ENCODE results near the gene PERCC1.

The PERCC1 gene

GRCh38 chr16:1429631-1430030, 1.2 kb upstream of the PERCC1 start:
- H3K9me3 ChIP-seq (replicated peaks; ENCODE audit: low read length) = no peaks in the 10 kb centered on the region
- H3K27me3 ChIP-seq (ENCODE audit: control insufficient read depth, insufficient read depth, low read length) = peaks cover 12% of the 10 kb centered on the region
- H3K9ac ChIP-seq (ENCODE audit: low read depth, low read length) = no peak overlapping the region
- no peaks in the 10 kb centered on the region for H3K36me3 ChIP-seq (ENCODE audit: insufficient read depth, low read length)
- no peak overlapping the region for H3K4me2 ChIP-seq (ENCODE audit: low read length)
- H3K4me3 ChIP-seq (ENCODE audit: low read length) = no peak overlapping the region
- H3K4me1 ChIP-seq (ENCODE audit: control insufficient read depth, insufficient read depth, low read length) = no peaks in the 10 kb centered on the region

- Histone ChIP-seq H3K9me3 (replicated peaks; ENCODE audit: low read length) (no peaks in the 10 kb centered on the region), H3K4me2 (ENCODE audit: low read length) (no peak overlapping the region), H3K27me3 (ENCODE audit: control insufficient read depth, insufficient read depth, low read length) (peaks cover 12% of the 10 kb centered on the region), H3K36me3 (ENCODE audit: insufficient read depth, low read length) (no peaks in the 10 kb centered on the region), H3K9ac (ENCODE audit: low read depth, low read length) (no peak overlapping the region), H3K4me3 (ENCODE audit: low read length) (no peak overlapping the region), H3K4me1 (ENCODE audit: control insufficient read depth, insufficient read depth, low read length) (no peaks in the 10 kb centered on the region)
These were observed 592 bp upstream of the PERCC1 start for GRCh38 chr16:1430214-1430758.

GRCh38 chr16:1431497-1432270, 806 bp downstream of the PERCC1 start:
- H3K36me3 ChIP-seq (ENCODE audit: insufficient read depth, low read length) = no peaks in the 10 kb centered on the region
- no peak overlapping the region for H3K4me3 ChIP-seq (ENCODE audit: low read length)
- no peak overlapping the region for H3K4me2 ChIP-seq (ENCODE audit: low read length)
- no peaks in the 10 kb centered on the region for H3K4me1 ChIP-seq (ENCODE audit: control insufficient read depth, insufficient read depth, low read length)
- H3K27me3 ChIP-seq (ENCODE audit: control insufficient read depth, insufficient read depth, low read length) = peaks cover 12% of the 10 kb centered on the region
- no peak overlapping the region for H3K9ac ChIP-seq (ENCODE audit: low read depth, low read length)
- no peaks in the 10 kb centered on the region for H3K9me3 ChIP-seq (replicated peaks; ENCODE audit: low read length)

- Histone ChIP-seq H3K4me3 (ENCODE audit: low read length) (no peak overlapping the region), H3K9ac (ENCODE audit: low read depth, low read length) (no peak overlapping the region), H3K4me2 (ENCODE audit: low read length) (no peak overlapping the region), H3K4me1 (ENCODE audit: control insufficient read depth, insufficient read depth, low read length) (no peaks in the 10 kb centered on the region), H3K9me3 (replicated peaks; ENCODE audit: low read length) (no peaks in the 10 kb centered on the region), H3K36me3 (ENCODE audit: insufficient read depth, low read length) (no peaks in the 10 kb centered on the region), H3K27me3 (ENCODE audit: control insufficient read depth, insufficient read depth, low read length) (peaks cover 12% of the 10 kb centered on the region)
These were observed 1.7 kb downstream of the PERCC1 start for GRCh38 chr16:1432388-1433262.

- H3K4me3 ChIP-seq (ENCODE audit: low read length) = no peak overlapping the region
- H3K9ac ChIP-seq (ENCODE audit: low read depth, low read length) = no peak overlapping the region
- H3K4me1 ChIP-seq (ENCODE audit: control insufficient read depth, insufficient read depth, low read length) = no peaks in the 10 kb centered on the region
- H3K27me3 ChIP-seq (ENCODE audit: control insufficient read depth, insufficient read depth, low read length) = peaks cover 12% of the 10 kb centered on the region
- no peaks in the 10 kb centered on the region for H3K36me3 ChIP-seq (ENCODE audit: insufficient read depth, low read length)
- H3K4me2 ChIP-seq (ENCODE audit: low read length) = no peak overlapping the region
- H3K9me3 ChIP-seq (replicated peaks; ENCODE audit: low read length) = no peaks in the 10 kb centered on the region
These were observed 2.3 kb downstream of the PERCC1 start for GRCh38 chr16:1433263-1433560.

- Histone ChIP-seq H3K27me3 (ENCODE audit: control insufficient read depth, insufficient read depth, low read length) (peaks cover 12% of the 10 kb centered on the region), H3K4me2 (ENCODE audit: low read length) (no peak overlapping the region), H3K4me3 (ENCODE audit: low read length) (no peak overlapping the region), H3K4me1 (ENCODE audit: control insufficient read depth, insufficient read depth, low read length) (no peaks in the 10 kb centered on the region), H3K36me3 (ENCODE audit: insufficient read depth, low read length) (no peaks in the 10 kb centered on the region), H3K9me3 (replicated peaks; ENCODE audit: low read length) (no peaks in the 10 kb centered on the region), H3K9ac (ENCODE audit: low read depth, low read length) (no peak overlapping the region)
These were observed 2.9 kb downstream of the PERCC1 start for GRCh38 chr16:1433756-1434155.

- Histone ChIP-seq H3K4me3 (ENCODE audit: low read length) (no peak overlapping the region), H3K27me3 (ENCODE audit: control insufficient read depth, insufficient read depth, low read length) (peaks cover 10% of the 10 kb centered on the region), H3K4me1 (ENCODE audit: control insufficient read depth, insufficient read depth, low read length) (no peaks in the 10 kb centered on the region), H3K9ac (ENCODE audit: low read depth, low read length) (no peak overlapping the region), H3K36me3 (ENCODE audit: insufficient read depth, low read length) (no peaks in the 10 kb centered on the region), H3K9me3 (replicated peaks; ENCODE audit: low read length) (no peaks in the 10 kb centered on the region), H3K4me2 (ENCODE audit: low read length) (no peak overlapping the region)
These were observed 4.0 kb downstream of the PERCC1 start for GRCh38 chr16:1434644-1435592.

- H3K4me3 ChIP-seq (ENCODE audit: low read length) = no peak overlapping the region
- no peaks in the 10 kb centered on the region for H3K9me3 ChIP-seq (replicated peaks; ENCODE audit: low read length)
- no peaks in the 10 kb centered on the region for H3K4me1 ChIP-seq (ENCODE audit: control insufficient read depth, insufficient read depth, low read length)
- no peaks in the 10 kb centered on the region for H3K36me3 ChIP-seq (ENCODE audit: insufficient read depth, low read length)
- H3K9ac ChIP-seq (ENCODE audit: low read depth, low read length) = no peak overlapping the region
- peaks cover 2% of the 10 kb centered on the region for H3K27me3 ChIP-seq (ENCODE audit: control insufficient read depth, insufficient read depth, low read length)
- no peak overlapping the region for H3K4me2 ChIP-seq (ENCODE audit: low read length)
These were observed 5.2 kb downstream of the PERCC1 start for GRCh38 chr16:1435921-1436697.

GRCh38 chr16:1436731-1437355, 6.0 kb downstream of the PERCC1 start:
- no peaks in the 10 kb centered on the region for H3K36me3 ChIP-seq (ENCODE audit: insufficient read depth, low read length)
- H3K9me3 ChIP-seq (replicated peaks; ENCODE audit: low read length) = no peaks in the 10 kb centered on the region
- no peak overlapping the region for H3K4me2 ChIP-seq (ENCODE audit: low read length)
- H3K27me3 ChIP-seq (ENCODE audit: control insufficient read depth, insufficient read depth, low read length) = no peaks in the 10 kb centered on the region
- H3K4me1 ChIP-seq (ENCODE audit: control insufficient read depth, insufficient read depth, low read length) = no peaks in the 10 kb centered on the region
- H3K4me3 ChIP-seq (ENCODE audit: low read length) = no peak overlapping the region
- no peak overlapping the region for H3K9ac ChIP-seq (ENCODE audit: low read depth, low read length)

GRCh38 chr16:1437606-1438005, 6.7 kb downstream of the PERCC1 start:
- no peaks in the 10 kb centered on the region for H3K9me3 ChIP-seq (replicated peaks; ENCODE audit: low read length)
- no peak overlapping the region for H3K9ac ChIP-seq (ENCODE audit: low read depth, low read length)
- no peak overlapping the region for H3K4me2 ChIP-seq (ENCODE audit: low read length)
- no peaks in the 10 kb centered on the region for H3K36me3 ChIP-seq (ENCODE audit: insufficient read depth, low read length)
- H3K4me1 ChIP-seq (ENCODE audit: control insufficient read depth, insufficient read depth, low read length) = no peaks in the 10 kb centered on the region
- no peaks in the 10 kb centered on the region for H3K27me3 ChIP-seq (ENCODE audit: control insufficient read depth, insufficient read depth, low read length)
- H3K4me3 ChIP-seq (ENCODE audit: low read length) = no peak overlapping the region

Data from skeletal muscle satellite cell (primary cell).